PC-3 (cell line): ENCODE results near the gene FSCN2. TPM values are rescaled to one million over a fixed set of nuclear protein-coding genes. Genes with fewer than 3 reads are reported as not detected.

Source experiments
- ATAC-seq: fragments of 200-7000 bp; cut with Tn5 transposase; 2 replicates; pipeline ENCODE4 v1.9.1; 2020; ENCODE audit warnings: mild to moderate bottlenecking, moderate library complexity
- BruUV-seq: library from RNA; stranded (reverse); fragments of 400-500 nt; replicated peaks from 2 replicates; lab custom pipeline; 2021; lab: Mats Ljungman, UMichigan
- CTCF ChIA-PET: fragments of 300-600 bp; sonication (Branson Sonifier 250); formaldehyde crosslinking; loops from one replicate; lab custom pipeline; 2022; ENCODE audit warnings: antibody characterized with exemption; lab: Charles Lee
- POLR2A ChIA-PET: fragments of 300-600 bp; sonication (Branson Sonifier 250); formaldehyde crosslinking; loops from one replicate; lab custom pipeline; 2022; ENCODE audit warnings: antibody characterized with exemption; ENCODE audit not compliant: unreplicated experiment; lab: Charles Lee
- DNase-seq: peaks from one replicate; pipeline ENCODE4 v3.0.0-alpha.2; 2015
- H2AFZ ChIP-seq: fragments of 300-600 bp; sonication (generic); 2 replicates; pipeline ENCODE4 v1.6.0; 2016; ENCODE audit warnings: antibody characterized with exemption, low read length
- H3F3A ChIP-seq: fragments of 300-600 bp; sonication (generic); one replicate; pipeline ENCODE4 v1.6.0; 2017; ENCODE audit warnings: antibody characterized with exemption, low read length, control low read depth, mild to moderate bottlenecking; ENCODE audit not compliant: unreplicated experiment
- H3K27ac ChIP-seq: fragments of 300-600 bp; sonication (generic); 2 replicates; pipeline ENCODE4 v1.5.1; 2016; ENCODE audit warnings: mild to moderate bottlenecking, low read length
- H3K27me3 ChIP-seq: fragments of 300-600 bp; sonication (generic); 2 replicates; pipeline ENCODE4 v1.6.1; 2016; ENCODE audit warnings: low read length, mixed read lengths
- H3K36me3 ChIP-seq: fragments of 300-600 bp; sonication (generic); 2 replicates; pipeline ENCODE4 v1.6.1; 2016; ENCODE audit warnings: low read depth, mixed run types, low read length, mixed read lengths
- H3K4me1 ChIP-seq: fragments of 300-600 bp; sonication (generic); 2 replicates; pipeline ENCODE4 v1.5.1; 2016; ENCODE audit warnings: low read length; ENCODE audit not compliant: insufficient read depth
- H3K4me2 ChIP-seq: fragments of 300-600 bp; sonication (generic); 2 replicates; pipeline ENCODE4 v1.6.0; 2016; ENCODE audit warnings: low read length
- H3K4me3 ChIP-seq: fragments of 300-600 bp; sonication (generic); 2 replicates; pipeline ENCODE4 v1.5.1; 2016; ENCODE audit warnings: mild to moderate bottlenecking, low read length, mixed read lengths
- H3K79me2 ChIP-seq: fragments of 300-600 bp; sonication (generic); 2 replicates; pipeline ENCODE4 v1.6.1; 2017; ENCODE audit warnings: low read length, mixed read lengths
- H3K9ac ChIP-seq: fragments of 300-600 bp; sonication (generic); 2 replicates; pipeline ENCODE4 v1.6.0; 2016; ENCODE audit warnings: mild to moderate bottlenecking, low read length
- H3K9me2 ChIP-seq: fragments of 300-600 bp; sonication (generic); replicated peaks from 2 replicates; pipeline ENCODE4 v1.6.1; 2016; ENCODE audit warnings: mixed run types, low read length, mixed read lengths
- H3K9me3 ChIP-seq: fragments of 300-600 bp; sonication (generic); 2 replicates; pipeline ENCODE4 v1.6.1; 2016; ENCODE audit warnings: low read length, mixed read lengths
- H4K20me1 ChIP-seq: fragments of 300-600 bp; sonication (generic); 2 replicates; pipeline ENCODE4 v1.6.1; 2016; ENCODE audit warnings: low read length, mixed read lengths
- CTCF ChIP-seq: fragments of 300-600 bp; sonication (generic); conservative IDR thresholded peaks from 2 replicates; pipeline ENCODE4 v1.5.1; 2017; ENCODE audit warnings: antibody characterized with exemption, low read depth, mild to moderate bottlenecking, low read length
- EZH2 ChIP-seq: fragments of 300-600 bp; sonication (generic); IDR thresholded peaks from one replicate; pipeline ENCODE4 v1.6.1; 2017; ENCODE audit warnings: antibody characterized with exemption, mild to moderate bottlenecking, low read length; ENCODE audit not compliant: unreplicated experiment
- EZH2phosphoT487 ChIP-seq: fragments of 300-600 bp; sonication (generic); IDR thresholded peaks from 2 replicates; pipeline ENCODE4 v1.6.1; 2018; ENCODE audit warnings: mild to moderate bottlenecking, antibody characterized with exemption, low read length, borderline replicate concordance
- intact Hi-C: fragments of 100-400 bp; cut with micrococcal nuclease; formaldehyde crosslinking; loops from 2 replicates; pipeline ENCODE4 v1.9.0; 2023
- total RNA-seq: library from RNA; depleted of rRNA; stranded (reverse); fragments of >200 nt; gene quantifications from 2 replicates; pipeline ENCODE4 v1.2.3, GENCODE V29; 2014

FSCN2 gene
- total RNA-seq, 1 experiment from 2014 or later: 0.87 TPM

- ChIA-PET CTCF (interaction anchor here (0.9 kb wide), 1 partner anchor 25 kb away, joined by 3 read pairs; no protein-coding TSS in a partner anchor), POLR2A (interaction anchor here (0.6 to 0.8 kb wide), 2 partner anchors 64 to 203 kb away, joined by 4 to 8 read pairs; partner anchors contain the start of gene SLC25A10)
- Histone ChIP-seq H3K9me3 (no peaks in the 10 kb centered on the region), H3F3A (peaks cover 22% of the 10 kb centered on the region), H3K27ac (no peak overlapping the region), H3K36me3 (peaks cover 29% of the 10 kb centered on the region), H3K79me2 (peaks cover 52% of the 10 kb centered on the region), H3K4me2 (peak overlapping the region; percentile 88), H3K9ac (peak overlapping the region; percentile 91; the same call in 1 of the 2 replicates), H3K4me3 (peak overlapping the region; percentile 99), H3K4me1 (peaks cover 20% of the 10 kb centered on the region), H3K9me2 (no peaks in the 10 kb centered on the region), H3K27me3 (no peaks in the 10 kb centered on the region), H4K20me1 (peaks cover 39% of the 10 kb centered on the region), H2AFZ (no peak overlapping the region)
- peak; percentile 46 for DNase-seq
- ATAC-seq: no peak
- no TSS peak for BruUV-seq
- intact Hi-C loops: no loop called here
- TF ChIP-seq CTCF: no peak
- TF ChIP-seq EZH2: no peak
- TF ChIP-seq EZH2phosphoT487: no peak
Measured at GRCh38 chr17:81509207-81509971, 18.8 kb upstream of the FSCN2 start.

DNA sequence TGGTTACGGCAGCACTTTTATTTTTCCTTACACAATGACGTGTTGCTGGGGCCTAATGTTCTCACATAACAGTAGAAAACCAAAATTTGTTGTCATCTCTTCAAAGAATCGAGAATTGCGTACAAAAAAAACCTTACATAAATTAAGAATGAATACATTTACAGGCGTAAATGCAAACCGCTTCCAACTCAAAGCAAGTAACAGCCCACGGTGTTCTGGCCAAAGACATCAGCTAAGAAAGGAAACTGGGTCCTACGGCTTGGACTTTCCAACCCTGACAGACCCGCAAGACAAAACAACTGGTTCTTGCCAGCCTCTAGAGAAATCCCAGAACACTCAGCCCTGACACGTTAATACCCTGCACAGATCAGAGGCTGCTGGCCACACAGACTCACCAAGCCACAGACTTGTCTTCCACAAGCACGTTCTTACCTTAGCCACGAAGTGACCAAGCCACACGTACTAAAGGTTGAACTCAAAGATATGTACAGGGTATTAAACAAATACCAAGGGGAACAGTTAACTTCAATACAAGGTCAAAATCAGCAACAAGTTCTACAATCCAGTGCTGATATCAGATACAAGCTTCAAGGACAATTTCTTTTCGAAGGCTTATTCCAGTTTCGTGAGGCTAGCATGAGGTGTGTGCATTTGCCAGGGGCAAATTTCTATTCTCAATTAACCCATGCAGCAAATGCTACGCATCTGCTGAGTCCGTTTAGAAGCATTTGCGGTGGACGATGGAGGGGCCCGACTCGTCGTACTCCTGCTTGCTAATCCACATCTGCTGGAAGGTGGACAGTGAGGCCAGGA lies 18.0 kb upstream of the FSCN2 start:
- no peak overlapping the region for H2AFZ ChIP-seq
- intact Hi-C loops: loop anchor here (10.0 kb wide), 1 partner anchor 115 kb away; the partner anchor contains the start of gene BAHCC1
- TF ChIP-seq EZH2phosphoT487: no peak
- no peak for TF ChIP-seq EZH2
- no peak for TF ChIP-seq CTCF
- ATAC-seq (no peak), DNase-seq (no peak)
- peak overlapping the region; percentile 99 for H3K4me3 ChIP-seq
- no peaks in the 10 kb centered on the region for H3K9me2 ChIP-seq
- peak overlapping the region; percentile 91 for H3K9ac ChIP-seq
- H3K4me1 ChIP-seq: peaks cover 20% of the 10 kb centered on the region
- H3K4me2 ChIP-seq: peak overlapping the region; percentile 88
- BruUV-seq: no TSS peak
- peaks cover 29% of the 10 kb centered on the region for H3K36me3 ChIP-seq
- no peak overlapping the region for H3K27ac ChIP-seq
- ChIA-PET POLR2A (interaction anchor here (0.6 kb wide), 1 partner anchor 202 kb away, joined by 4 read pairs; the partner anchor contains the start of gene SLC25A10), CTCF (no interaction called here)
- no peaks in the 10 kb centered on the region for H3K9me3 ChIP-seq
- H3F3A ChIP-seq: peaks cover 22% of the 10 kb centered on the region
- peaks cover 39% of the 10 kb centered on the region for H4K20me1 ChIP-seq
- H3K79me2 ChIP-seq: peaks cover 54% of the 10 kb centered on the region
- no peaks in the 10 kb centered on the region for H3K27me3 ChIP-seq
